ENCODE data around the gene SLAIN1.
A peak's percentile ranks its signal among the peaks of the same experiment; 100 is the strongest.
"Not testable (repeated sequence)": the region's sequence is repeated elsewhere in the genome, so short reads cannot be mapped to it uniquely, and the experiment has no call there.

Gene SLAIN1

GRCh38 chr13:77697217-77698103, at the start of gene SLAIN1:
Gene SLAIN1 (plus strand): TSS chr13:77697687. CDS start chr13:77697914, 227 bp downstream.
- peak; percentile 91 for DNase-seq

DNA sequence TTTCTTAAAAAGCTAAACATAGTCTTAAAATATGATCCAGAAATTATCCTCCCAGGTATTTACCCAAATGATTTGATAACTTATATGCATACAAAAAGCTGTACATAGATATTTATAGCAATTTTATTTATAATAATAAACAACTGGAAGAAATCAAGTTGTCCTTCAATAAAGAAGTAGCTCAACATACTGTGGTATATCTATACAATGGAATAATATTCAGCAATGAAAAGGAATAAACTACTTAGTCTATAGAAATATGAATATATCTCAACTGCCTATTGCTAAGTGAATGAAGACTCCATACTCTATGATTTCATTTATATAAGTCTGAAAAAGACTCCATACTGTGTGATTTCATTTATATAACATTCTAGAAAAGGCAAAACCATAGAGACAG, 47.1 kb upstream of the SLAIN1 start:
- no peak for DNase-seq

GRCh38 chr13:77653301-77653700, 44.2 kb upstream of the SLAIN1 start:
- DNase-seq, result no peak

GRCh38 chr13:77660016-77660415, 37.5 kb upstream of the SLAIN1 start:
- DNase-seq, result not testable (repeated sequence)

GRCh38 chr13:77660841-77661250, 36.6 kb upstream of the SLAIN1 start:
- no peak for DNase-seq

DNA sequence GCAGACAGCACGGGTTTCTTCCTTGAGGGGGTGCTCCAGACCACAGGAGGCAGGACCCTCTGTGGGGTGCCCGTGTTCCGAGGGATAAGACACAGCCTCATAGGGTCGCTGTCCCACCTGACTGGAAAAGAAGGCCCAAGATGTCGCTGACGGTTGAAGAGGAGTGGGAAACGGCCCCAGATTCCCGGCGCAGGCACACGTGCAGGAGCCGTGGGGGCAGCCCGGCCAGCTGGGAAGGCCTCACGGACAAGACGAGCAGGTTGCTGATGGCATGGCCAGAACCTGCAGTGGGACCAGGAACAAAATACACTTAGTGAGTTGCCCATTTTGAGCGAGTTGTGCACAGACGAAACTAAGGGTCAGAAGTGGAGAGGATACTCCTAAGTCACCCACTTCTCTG, 35.2 kb upstream of the SLAIN1 start:
- not testable (repeated sequence) for DNase-seq

DNA sequence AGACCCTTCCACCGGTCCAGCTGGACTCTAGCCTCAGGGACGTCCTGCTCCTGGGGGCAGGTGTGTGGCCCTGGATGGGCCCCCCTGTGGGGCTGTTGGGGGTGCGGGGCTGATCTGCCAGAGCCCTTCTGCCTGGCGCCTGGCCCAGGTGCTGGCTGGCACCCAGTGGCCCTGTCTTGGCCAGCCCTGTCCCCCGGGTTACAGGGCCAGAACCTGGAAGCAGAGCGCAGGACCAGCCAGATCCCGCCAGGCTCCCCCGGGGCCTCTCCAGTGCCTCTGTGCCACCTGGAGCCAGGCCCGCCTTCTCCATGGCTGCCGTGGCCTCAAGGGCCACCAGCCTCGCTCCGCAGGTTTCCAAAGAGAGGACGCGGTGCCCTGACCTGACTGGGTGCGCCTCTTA, 34.7 kb upstream of the SLAIN1 start:
- DNase-seq, result not testable (repeated sequence)

DNA sequence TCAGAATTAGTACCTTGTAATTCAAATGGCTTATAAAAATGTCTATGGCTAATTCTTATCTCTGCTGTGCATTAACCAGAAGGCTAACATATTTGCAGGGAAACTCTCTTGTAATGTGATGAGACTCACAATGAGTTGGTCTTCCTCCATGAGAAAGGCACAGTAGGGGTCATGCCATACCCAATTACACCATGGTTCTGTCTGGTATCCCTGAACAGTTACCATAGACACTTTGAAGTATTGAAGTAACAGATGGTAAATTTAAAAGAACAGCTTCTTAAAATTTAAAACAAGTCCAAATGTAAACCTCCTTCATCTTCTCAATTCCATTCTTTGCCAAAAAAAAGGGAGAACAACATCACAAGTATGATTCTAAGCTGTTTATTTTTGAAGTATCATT, 22.6 kb upstream of the SLAIN1 start:
- no peak for DNase-seq

DNA sequence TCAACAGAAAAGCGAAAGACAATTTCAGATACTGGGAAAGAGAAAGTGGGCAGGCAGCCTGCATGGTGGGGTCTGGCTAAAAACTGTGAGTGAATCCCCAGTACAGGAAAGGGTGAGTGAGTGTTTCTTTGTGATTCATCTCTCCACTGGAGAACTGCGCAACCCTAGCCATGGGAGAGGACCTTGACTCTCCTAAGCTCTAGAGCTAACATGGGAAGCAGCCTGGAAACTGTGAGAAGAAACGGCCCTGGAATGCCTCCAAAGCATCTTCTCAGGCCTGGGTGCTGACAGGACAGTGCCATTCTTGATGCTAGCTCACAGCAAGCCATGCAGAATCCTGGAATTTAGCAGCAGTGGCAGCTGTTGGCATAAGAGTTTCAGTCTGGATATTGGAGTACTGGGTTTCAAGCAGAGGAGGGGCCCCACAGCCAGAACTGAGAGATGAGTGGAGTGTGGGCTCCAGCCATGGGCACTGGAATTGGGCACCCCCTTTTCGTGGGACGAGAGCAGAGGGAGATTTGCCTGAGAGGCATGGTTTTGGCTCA, 18.7 kb upstream of the SLAIN1 start:
- DNase-seq, result no peak

- DNase-seq, result no peak
Measured at GRCh38 chr13:77687799-77688198, 9.7 kb upstream of the SLAIN1 start.

GRCh38 chr13:77691871-77692270, 5.6 kb upstream of the SLAIN1 start:
- no peak for DNase-seq

- no peak for DNase-seq
Measured at GRCh38 chr13:77692746-77693448, 4.6 kb upstream of the SLAIN1 start.

- DNase-seq, result no peak
Measured at GRCh38 chr13:77693449-77693940, 4.0 kb upstream of the SLAIN1 start.

DNA sequence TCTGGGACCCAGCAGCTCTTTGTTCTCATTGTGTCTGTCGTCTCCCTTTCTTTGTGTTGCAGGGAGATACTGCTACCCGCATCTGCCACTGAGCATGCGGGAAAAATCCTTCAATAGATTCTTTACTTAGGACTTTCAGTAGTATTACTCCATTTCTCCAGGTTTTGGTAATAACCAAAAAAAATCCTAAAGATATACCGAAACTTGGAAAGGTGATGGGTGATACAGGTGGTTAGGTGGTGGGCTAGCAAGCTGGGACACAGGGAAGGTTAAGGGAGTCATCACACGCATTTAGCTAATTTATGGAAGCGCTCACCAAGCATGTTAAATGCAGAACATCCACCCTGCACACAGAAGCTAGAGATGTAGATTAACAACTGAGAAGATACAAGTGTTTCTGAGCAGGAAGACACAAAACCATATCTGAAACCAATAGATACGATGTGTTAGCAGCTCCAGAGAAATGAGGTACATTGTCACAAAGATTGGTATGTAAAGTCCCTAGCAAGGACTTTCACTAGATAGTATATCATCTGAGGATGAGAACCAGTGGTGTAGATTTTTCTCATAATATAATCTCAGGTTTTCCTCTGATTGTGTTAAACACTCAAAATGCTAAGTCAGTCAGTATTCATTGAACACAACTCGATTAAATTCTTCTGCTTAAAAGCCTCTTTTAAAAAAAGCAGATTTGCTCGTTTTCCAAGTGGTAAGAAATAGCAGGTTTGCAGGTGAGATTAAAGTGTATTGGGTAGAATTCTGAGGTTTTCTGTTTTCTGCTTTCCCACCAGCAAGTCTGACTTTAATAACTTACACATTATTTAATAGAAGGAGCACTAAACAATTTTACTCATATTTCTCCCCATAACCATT, 1.2 kb upstream of the SLAIN1 start:
- DNase-seq, result no peak

- no peak for DNase-seq
Measured at GRCh38 chr13:77696879-77697216, 639 bp upstream of the SLAIN1 start.

DNA sequence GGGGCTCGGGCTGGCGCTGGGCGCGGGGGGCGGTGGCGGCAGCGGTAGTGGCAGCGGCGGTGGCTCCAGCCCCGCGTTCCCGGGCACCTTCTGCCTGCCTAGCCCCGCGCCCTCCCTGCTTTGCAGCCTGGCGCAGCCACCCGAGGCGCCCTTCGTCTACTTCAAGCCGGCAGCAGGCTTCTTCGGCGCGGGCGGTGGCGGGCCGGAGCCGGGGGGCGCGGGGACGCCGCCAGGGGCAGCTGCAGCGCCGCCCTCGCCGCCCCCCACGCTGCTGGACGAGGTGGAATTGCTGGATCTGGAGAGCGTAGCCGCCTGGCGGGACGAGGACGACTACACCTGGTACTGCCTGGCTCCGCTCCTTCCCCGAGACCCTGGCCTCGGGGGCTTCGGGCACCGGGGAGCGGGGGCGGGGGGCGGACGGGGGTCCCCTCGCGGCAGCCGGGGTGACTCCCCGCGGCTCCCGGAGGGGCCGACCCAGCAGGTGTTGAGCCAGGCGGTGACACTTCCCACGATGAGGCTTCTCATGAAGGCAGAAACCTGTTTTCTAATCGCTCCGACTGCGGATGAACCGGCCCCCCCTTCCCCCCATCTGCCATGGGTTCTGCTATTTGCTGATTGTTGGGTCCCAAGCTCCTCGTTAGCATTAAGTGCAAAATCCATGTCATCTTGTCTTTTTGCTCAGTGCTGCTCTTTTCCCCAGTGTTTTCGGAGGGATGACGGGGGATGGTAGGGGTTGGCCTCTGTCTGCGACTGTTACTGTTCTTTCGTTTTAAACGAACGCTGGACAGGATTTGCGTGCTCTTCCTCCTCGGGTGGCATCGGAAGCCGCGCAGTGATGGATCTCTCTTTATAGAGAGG, 943 bp downstream of the SLAIN1 start:
- DNase-seq, result peak; percentile 73

DNA sequence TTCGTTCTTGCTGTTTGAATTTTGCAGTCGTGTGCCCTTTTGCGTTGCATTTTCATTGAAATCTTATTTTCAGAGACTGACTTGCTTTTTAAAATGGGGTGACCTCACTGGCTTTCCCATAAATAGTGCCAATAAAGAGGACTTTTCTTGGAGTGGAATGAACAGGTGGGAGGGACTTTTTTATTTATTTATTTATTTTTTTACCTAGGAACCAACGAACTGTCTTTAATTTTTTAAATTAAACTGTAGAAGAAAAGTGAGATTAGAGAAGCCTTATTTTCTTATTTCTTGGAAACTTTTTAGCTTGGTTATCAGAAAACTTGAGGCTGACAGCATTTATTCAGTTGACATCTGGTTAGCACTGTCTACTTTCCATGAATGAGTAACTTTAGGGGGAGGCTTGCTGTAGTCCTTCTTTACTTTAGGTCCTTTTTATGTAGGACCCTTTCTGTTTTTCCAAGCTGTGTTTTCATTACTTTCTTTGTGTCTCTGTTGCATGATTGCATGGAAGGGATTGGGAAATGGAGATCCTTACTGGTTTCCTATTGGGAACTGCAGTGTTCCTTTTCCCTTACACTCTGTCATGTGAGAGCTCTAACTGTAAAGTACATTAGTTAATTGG, 1.7 kb downstream of the SLAIN1 start:
- no peak for DNase-seq

- DNase-seq, result no peak
Measured at GRCh38 chr13:77701305-77701704, 3.8 kb downstream of the SLAIN1 start.

DNA sequence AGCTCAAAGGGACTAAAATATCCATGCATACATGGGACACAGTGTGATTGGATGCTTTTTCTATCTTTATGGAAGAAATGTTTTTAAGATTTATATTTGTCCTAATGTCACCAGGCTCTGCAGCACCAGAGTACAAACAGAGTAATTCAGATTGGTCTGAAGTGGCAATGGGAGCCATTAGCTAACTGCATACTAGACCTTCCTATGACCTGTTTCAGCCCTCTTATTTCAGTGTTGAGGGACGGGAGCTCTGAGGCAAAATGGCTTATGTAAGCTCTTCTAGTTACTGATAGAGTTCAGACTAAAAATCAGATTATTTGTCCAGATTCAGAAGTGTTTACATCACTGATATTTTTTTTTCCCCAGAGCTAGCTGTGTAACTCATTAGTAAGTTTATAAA, 4.9 kb downstream of the SLAIN1 start:
- DNase-seq, result no peak

DNA sequence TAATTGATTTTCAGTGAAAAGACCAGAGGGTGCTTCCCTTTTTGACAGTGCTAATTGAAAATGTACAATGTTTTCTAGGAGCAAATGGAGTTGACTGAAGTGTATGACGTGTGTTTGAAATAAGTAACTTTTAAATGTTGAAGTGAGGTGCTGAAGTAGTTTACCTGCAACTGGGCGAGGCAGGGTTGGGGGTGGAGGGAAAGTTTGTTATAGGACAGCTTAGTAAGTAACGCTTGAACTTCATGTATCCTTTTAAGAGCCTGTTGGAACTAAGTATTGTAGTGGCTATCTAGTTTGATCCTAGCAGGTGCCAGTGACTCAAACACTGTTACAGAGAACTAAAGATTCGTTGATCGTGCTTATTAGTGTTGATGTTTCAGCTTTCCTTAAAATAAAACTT, 5.9 kb downstream of the SLAIN1 start:
- no peak for DNase-seq

- DNase-seq, result no peak
Measured at GRCh38 chr13:77714119-77714755, 16.8 kb downstream of the SLAIN1 start.

Data from activated CD8-positive, alpha-beta memory T cell treated with anti-CD3 and anti-CD28 coated beads for 24 hours (primary cell).